HepG2 (cell line): Measurements from ENCODE around the gene PMM2. TPM values are rescaled to one million over a fixed set of nuclear protein-coding genes. Genes with fewer than 3 reads are reported as not detected.
A peak's percentile ranks its signal among the peaks of the same experiment; 100 is the strongest.

ENCODE experiments used
- ATAC-seq: fragments of 200-7000 bp; cut with Tn5 transposase; 3 replicates; pipeline ENCODE4 v1.9.1; 2020; ENCODE audit warnings: mild to moderate bottlenecking, moderate library complexity
- BruUV-seq: library from RNA; stranded (reverse); fragments of 400-500 nt; replicated peaks from 2 replicates; lab custom pipeline; 2021; lab: Mats Ljungman, UMichigan
- CTCF ChIA-PET: fragments of 300-600 bp; formaldehyde crosslinking; extraction: SDS; loops from one replicate; lab custom pipeline; 2021; ENCODE audit warnings: low total read pairs, inconsistent platforms, low intra/inter-chr PET ratio; lab: Yijun Ruan, JAX
- POLR2A ChIA-PET: fragments of 350-600 bp; sonication (Branson Sonifier 250); formaldehyde crosslinking; loops from one replicate; lab custom pipeline; 2020; ENCODE audit warnings: antibody characterized with exemption, inconsistent platforms; lab: Yijun Ruan, JAX
- DNase-seq: peaks from one replicate; pipeline ENCODE4 v3.0.0-alpha.2; 2015; ENCODE audit warnings: low spot score
- FAIRE-seq: peaks from 3 replicates; lab custom pipeline; 2011; peaks lifted over from hg19 to GRCh38; lab: Jason Lieb, UNC
- H2AFZ ChIP-seq: one replicate; pipeline ENCODE4 v1.6.1; 2011; ENCODE audit warnings: low read length, inconsistent platforms
- H3K27ac ChIP-seq: fragments of 300-600 bp; 3 replicates; pipeline ENCODE4 v1.8.0; 2011; ENCODE audit warnings: mixed run types, mild to moderate bottlenecking, mixed read lengths, low read length, inconsistent platforms; ENCODE audit not compliant: insufficient read depth; ENCODE audit errors: extremely low read length
- H3K27me3 ChIP-seq, 2 experiments: fragments of 200-600 bp in 1 of 2; 2 replicates in 1 of 2; 3 replicates in 1 of 2; pipeline versions ENCODE4 v1.6.0 to v1.8.0; 2011; ENCODE audit warnings: low read length in 2 of 2, mild to moderate bottlenecking in 2 of 2, moderate library complexity in 2 of 2, inconsistent platforms in 1 of 2; ENCODE audit not compliant: insufficient read depth in 2 of 2, control insufficient read depth in 1 of 2
- H3K36me3 ChIP-seq, 2 experiments: fragments of 200-600 bp in 1 of 2; replicated peaks in 1 of 2; 2 replicates in 1 of 2; 3 replicates in 1 of 2; pipeline versions ENCODE4 v1.5.1 to v1.8.0; 2011; ENCODE audit warnings: low read length in 2 of 2, inconsistent platforms in 1 of 2; ENCODE audit not compliant: insufficient read depth in 2 of 2, control insufficient read depth in 1 of 2
- H3K4me1 ChIP-seq: 2 replicates; pipeline ENCODE4 v1.5.1; 2012; ENCODE audit warnings: low read length, inconsistent platforms; ENCODE audit not compliant: insufficient read depth
- H3K4me2 ChIP-seq: 2 replicates; pipeline ENCODE4 v1.6.0; 2011; ENCODE audit warnings: low read depth, low read length, inconsistent platforms
- H3K4me3 ChIP-seq, 3 experiments: fragments of 200-600 bp in 1 of 3; sonication (generic), shearing (Covaris generic) in 1 of 3; replicated peaks in 1 of 3; 2 replicates each; pipeline ENCODE4 v1.5.1; 2011 to 2016; ENCODE audit warnings: low read length in 3 of 3, inconsistent platforms in 2 of 3, low read depth in 2 of 3, mild to moderate bottlenecking in 2 of 3, control low read depth in 1 of 3, mixed read lengths in 1 of 3; ENCODE audit not compliant: insufficient read depth in 1 of 3
- H3K79me2 ChIP-seq: one replicate; pipeline ENCODE4 v1.6.1; 2011; ENCODE audit warnings: low read length, inconsistent platforms; ENCODE audit not compliant: insufficient read depth
- H3K9ac ChIP-seq: 2 replicates; pipeline ENCODE4 v1.6.0; 2011; ENCODE audit warnings: mild to moderate bottlenecking, low read depth, low read length, inconsistent platforms; ENCODE audit not compliant: insufficient read depth
- H3K9me3 ChIP-seq: 2 replicates; pipeline ENCODE4 v1.5.1; 2012; ENCODE audit warnings: mild to moderate bottlenecking, low read length
- H4K20me1 ChIP-seq: 2 replicates; pipeline ENCODE4 v1.6.0; 2011; ENCODE audit warnings: inconsistent platforms, mild to moderate bottlenecking, low read length, moderate library complexity; ENCODE audit not compliant: insufficient read depth
- RAD21 ChIP-seq: fragments of 450-650 bp; formaldehyde crosslinking; IDR thresholded peaks from 2 replicates; pipeline ENCODE4 v1.5.0; 2020; ENCODE audit warnings: mild to moderate bottlenecking
- RBFOX2 ChIP-seq: fragments of 200-400 bp; formaldehyde crosslinking; IDR thresholded peaks from 2 replicates; pipeline ENCODE4 v1.6.1; 2017; ENCODE audit warnings: low read depth, mild to moderate bottlenecking, low read length
- SRSF4 ChIP-seq: fragments of 200-400 bp; formaldehyde crosslinking; IDR thresholded peaks from one replicate; pipeline ENCODE4 v1.6.1; 2018; ENCODE audit warnings: mild to moderate bottlenecking, low read depth, low read length, moderate library complexity; ENCODE audit not compliant: poor library complexity, severe bottlenecking
- ZMAT5 ChIP-seq: sonication (generic); formaldehyde crosslinking; IDR thresholded peaks from 2 replicates; pipeline ENCODE4 v1.5.0; 2020; ENCODE audit warnings: mild to moderate bottlenecking, low read depth, missing genetic modification reagents, borderline replicate concordance
- WGBS: methylation state at CpG from one replicate; pipeline ENCODE4 v1.1.6; 2017; ENCODE audit warnings: low lambda C conversion rate; 5-methylcytosine and 5-hydroxymethylcytosine counted together
- in situ Hi-C: cut with HindIII; loops from 2 replicates; pipeline ENCODE4 v1.10.0; 2017; ENCODE audit warnings: low pct_unique_long_range_greater_than_20kb; ENCODE audit not compliant: extremely low pct_ligation_motif_present
- intact Hi-C: fragments of 100-400 bp; cut with micrococcal nuclease; formaldehyde crosslinking; loops from one replicate; pipeline ENCODE4 v1.10.0; 2022; ENCODE audit not compliant: unreplicated experiment
- polyA plus RNA-seq, 8 experiments: library from polyadenylated mRNA; depleted of rRNA in 3 of 8; stranded (reverse) in 7 of 8; unstranded in 1 of 8; fragments of >200 nt; fragmentation: Illumina TruSeq in 4 of 8; extraction: Trizol in 4 of 8; gene quantifications; 2 replicates each; pipeline versions ENCODE4 v1.2.1 to v1.2.3, GENCODE V29; 2011 to 2016; ENCODE audit warnings: low read depth in 4 of 8, missing spikeins in 1 of 8, mixed read lengths in 1 of 8; ENCODE audit not compliant: insufficient read depth in 1 of 8
- total RNA-seq, 5 experiments: library from RNA; depleted of rRNA; stranded (reverse); fragments of >200 nt; fragmentation: Illumina TruSeq; extraction: Trizol; gene quantifications; 2 replicates each; pipeline ENCODE4 v1.2.3, GENCODE V29; 2016; ENCODE audit warnings: low read depth in 1 of 5

PMM2 gene
- total and polyA plus RNA-seq, 2 of the 13 experiments (the other 11 are each of a cell fraction or from before 2014, with no cell fraction given) = 52.2 to 93.7 TPM

- Histone ChIP-seq H3K9me3 (no peaks in the 10 kb centered on the region), H3K4me3 (no peak overlapping the region), H2AFZ (no peak overlapping the region), H3K4me2 (no peak overlapping the region), H4K20me1 (peaks cover 10% of the 10 kb centered on the region; the same call in 1 of the 2 replicates), H3K36me3 (peaks cover 45 to 83% of the 10 kb centered on the region in 2 experiments), H3K79me2 (peaks cover 51% of the 10 kb centered on the region), H3K27me3 (no peaks in the 10 kb centered on the region), H3K4me1 (peaks cover 22% of the 10 kb centered on the region), H3K27ac (no peak overlapping the region), H3K9ac (no peak overlapping the region)
- BruUV-seq = no TSS peak
- over 99% methylated on average over 6 of the region's 6 CpGs for WGBS
- DNase-seq (no peak), ATAC-seq (no peak), FAIRE-seq (no peak)
- POLR2A ChIA-PET = no interaction called here
- TF ChIP-seq RBFOX2 (peak; percentile 35; the same call in 1 of the 2 replicates), RAD21 (CRISPR knock-in tag) (0 out of 2 replicates have a peak, but pooled peaks have one; percentile 7), SRSF4 (no peak)
- CTCF ChIA-PET = no interaction called here
- intact Hi-C loops = no loop called here
- in situ Hi-C loops = no loop called here
Observed at GRCh38 chr16:8804313-8804712, 6.7 kb downstream of the PMM2 start.

DNA sequence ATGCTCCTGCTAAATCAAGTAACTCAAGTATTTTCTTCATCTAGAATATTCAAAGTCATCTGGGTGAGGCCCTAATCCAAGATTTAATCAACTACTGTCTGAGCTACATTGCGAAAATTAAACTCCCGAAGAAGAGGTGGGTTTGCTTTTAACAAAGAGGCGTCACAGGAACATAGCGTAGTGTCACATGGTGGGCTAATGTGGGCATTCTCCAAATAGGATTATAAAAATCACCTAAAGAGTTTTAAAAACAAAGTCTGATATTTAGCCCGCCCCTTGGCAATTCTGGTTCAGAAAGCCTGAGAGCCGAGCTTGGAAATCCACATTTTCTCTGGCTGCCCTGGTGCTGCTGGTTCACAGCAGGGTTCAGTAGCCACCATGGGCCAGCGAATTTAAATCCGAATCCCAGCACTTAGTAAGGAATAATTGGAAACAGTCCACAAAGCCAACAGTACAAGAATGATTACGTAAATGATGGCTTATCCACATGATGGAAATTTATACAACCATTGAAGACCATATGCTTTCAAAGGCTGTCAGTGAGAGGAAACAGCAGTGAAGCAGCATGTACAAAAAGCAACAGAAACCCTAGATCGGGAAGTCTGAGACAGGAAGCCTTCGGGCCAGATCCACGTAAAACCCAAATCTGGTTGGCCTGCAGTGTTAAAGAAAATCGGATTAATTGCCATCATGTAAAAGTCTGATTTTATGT, 8.8 kb downstream of the PMM2 start:
- 98% methylated on average over 13 of the region's 13 CpGs for WGBS
- CTCF ChIA-PET = no interaction called here
- Histone ChIP-seq H3K9ac (no peak overlapping the region), H3K79me2 (peaks cover 30% of the 10 kb centered on the region), H3K27me3 (no peaks in the 10 kb centered on the region), H3K4me1 (peaks cover under 1% of the 10 kb centered on the region), H2AFZ (no peak overlapping the region), H3K9me3 (no peaks in the 10 kb centered on the region), H3K4me3 (no peak overlapping the region), H4K20me1 (peaks cover under 1% of the 10 kb centered on the region; the same call in 1 of the 2 replicates), H3K4me2 (no peak overlapping the region), H3K27ac (no peak overlapping the region), H3K36me3 (peaks cover 53 to 94% of the 10 kb centered on the region in 2 experiments)
- TF ChIP-seq RBFOX2 (peak; percentile 49; the same call in 1 of the 2 replicates), ZMAT5 (CRISPR knock-in tag) (no peak)
- no peak for DNase-seq
- no peak for FAIRE-seq
- intact Hi-C loops = no loop called here
- POLR2A ChIA-PET = interaction anchor here (1.6 kb wide), 1 partner anchor 74 kb away, joined by 5 read pairs; no protein-coding TSS in a partner anchor
- in situ Hi-C loops = no loop called here
- TSS peak; percentile 12 for BruUV-seq
- no peak for ATAC-seq
